ENCODE data around the gene DIP2C. TPM values are rescaled to one million over a fixed set of nuclear protein-coding genes. Genes with fewer than 3 reads are reported as not detected.
"Not testable (repeated sequence)": the region's sequence is repeated elsewhere in the genome, so short reads cannot be mapped to it uniquely, and the experiment has no call there.

Gene DIP2C
- total RNA-seq, 1 donor: 1.7 TPM

DNA sequence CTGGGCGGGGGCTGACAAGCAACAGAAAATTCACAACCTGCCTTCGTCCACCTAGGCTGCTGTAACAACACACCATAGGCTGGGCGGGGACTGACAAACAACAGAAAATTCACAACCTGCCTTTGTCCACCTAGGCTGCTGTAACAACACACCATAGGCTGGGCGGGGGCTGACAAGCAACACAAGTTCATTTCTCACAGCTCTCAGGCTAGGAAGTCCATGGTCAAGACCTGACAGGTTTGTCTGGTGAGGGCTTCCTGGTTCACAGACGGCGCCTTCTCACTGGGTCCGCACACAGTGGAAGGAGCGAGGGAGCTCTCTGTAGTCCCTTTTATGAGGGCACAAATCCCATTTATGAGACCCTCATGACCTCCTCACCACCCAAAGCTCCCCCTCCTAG lies 52.2 kb downstream of the DIP2C start:
- Histone ChIP-seq H3K4me1 (ENCODE audit: insufficient read depth, low read length) (no peaks in the 10 kb centered on the region), H3K9me3 (ENCODE audit: low read depth, low read length) (no peaks in the 10 kb centered on the region), H3K27me3 (ENCODE audit: insufficient read depth, low read length) (peaks cover 10% of the 10 kb centered on the region), H3K4me3 (ENCODE audit: low read length) (no peak overlapping the region)

DNA sequence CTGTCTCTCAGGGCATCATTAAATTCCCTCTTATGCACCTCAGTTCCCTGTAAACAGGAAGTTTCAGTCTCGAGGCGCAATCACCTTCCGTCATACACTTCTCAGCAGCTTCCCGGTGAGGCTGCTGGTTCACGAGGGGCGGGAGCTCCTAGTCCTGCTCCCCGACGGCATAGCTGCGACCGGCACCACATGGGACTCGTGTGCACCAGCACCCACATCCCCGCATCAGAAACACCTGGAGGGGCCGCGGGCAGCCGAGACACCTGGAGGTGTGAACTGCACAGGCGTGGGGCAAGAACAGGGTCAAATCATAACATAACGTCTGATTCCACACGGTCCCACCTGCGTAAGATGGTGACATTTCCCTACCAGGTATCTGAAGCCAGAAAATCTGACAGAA lies 52.7 kb downstream of the DIP2C start:
- peaks cover 10% of the 10 kb centered on the region for H3K27me3 ChIP-seq (ENCODE audit: insufficient read depth, low read length)

DNA sequence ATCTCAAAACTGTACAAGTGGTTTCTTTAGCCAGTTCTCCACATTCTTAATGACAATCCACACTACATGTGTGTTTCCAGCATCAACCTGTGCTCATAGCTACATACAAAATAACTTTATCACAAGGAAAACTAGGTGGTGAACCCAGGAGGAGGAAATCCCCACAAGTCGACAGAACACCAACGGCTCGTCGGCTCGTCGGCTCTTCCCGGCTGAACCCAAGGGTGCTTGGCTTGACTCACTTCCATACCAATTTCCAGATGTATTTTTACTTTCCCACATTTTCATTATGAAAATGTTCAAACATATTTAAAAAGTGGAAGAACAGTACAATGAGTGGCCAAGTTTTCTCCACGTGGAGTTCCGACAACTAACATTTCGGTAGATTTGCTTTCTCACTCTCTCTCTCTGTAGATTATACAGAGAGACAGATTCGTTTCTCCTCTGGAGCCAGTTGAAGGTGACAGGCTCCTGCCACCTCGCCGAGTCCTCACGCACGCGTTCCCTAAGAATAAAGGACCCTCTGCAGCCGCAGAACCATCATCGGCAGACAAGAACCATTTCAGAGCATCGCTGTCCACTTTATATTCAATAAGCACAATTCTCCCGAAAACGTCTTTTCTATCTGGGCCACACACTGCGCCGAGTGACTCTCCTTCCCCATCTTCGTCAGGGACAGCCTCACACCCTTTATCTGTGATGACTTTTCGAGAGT lies 53.3 kb downstream of the DIP2C start:
- H3K27me3 ChIP-seq (ENCODE audit: insufficient read depth, low read length): peaks cover 10% of the 10 kb centered on the region
- H3K4me1 ChIP-seq (ENCODE audit: insufficient read depth, low read length): no peaks in the 10 kb centered on the region
- no peaks in the 10 kb centered on the region for H3K9me3 ChIP-seq (ENCODE audit: low read depth, low read length)
- H3K4me3 ChIP-seq (ENCODE audit: low read length): no peak overlapping the region

More for the DNA sequence above, 52.7 kb downstream of the DIP2C start:
- Histone ChIP-seq H3K4me1 (ENCODE audit: insufficient read depth, low read length) (no peaks in the 10 kb centered on the region), H3K9me3 (ENCODE audit: low read depth, low read length) (no peaks in the 10 kb centered on the region), H3K4me3 (ENCODE audit: low read length) (no peak overlapping the region)

DNA sequence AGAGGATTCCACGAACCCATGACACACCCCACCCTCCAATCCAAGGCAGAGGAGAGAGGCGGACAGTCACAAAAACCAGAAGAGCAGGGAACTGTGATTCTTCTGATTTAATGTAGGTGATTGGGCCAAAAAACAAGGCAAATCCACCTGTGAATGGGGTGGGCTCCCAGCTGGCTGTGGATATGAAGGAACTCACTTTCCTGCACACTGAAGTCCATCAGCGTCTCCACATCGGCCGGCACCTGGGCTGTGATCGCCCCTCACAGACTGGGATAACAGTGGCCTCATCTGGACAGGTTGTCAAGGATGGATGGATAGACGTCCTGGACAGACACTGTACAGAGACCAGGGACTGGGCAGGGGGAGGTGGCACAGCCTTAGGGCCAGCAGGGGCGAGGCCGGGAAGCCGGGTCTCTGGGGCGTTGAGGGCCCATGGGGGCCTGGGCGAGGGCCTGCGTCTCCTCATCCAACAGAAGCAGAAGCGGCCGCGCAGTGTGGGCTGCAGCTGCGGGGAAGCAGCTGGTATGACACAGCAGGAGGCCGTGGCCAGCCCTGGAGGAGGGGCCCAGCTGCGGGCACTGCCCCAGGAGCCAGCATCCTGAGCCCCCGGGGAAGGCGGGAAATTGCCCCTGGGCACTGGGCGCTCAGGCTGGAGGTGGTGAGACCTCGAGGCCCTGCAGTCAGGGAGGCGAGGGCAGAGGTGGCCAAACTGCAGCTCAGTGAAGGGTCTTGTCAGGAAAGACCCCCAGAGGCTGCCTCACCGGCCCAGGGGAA lies 54.2 kb downstream of the DIP2C start:
- H3K27me3 ChIP-seq (ENCODE audit: insufficient read depth, low read length): peaks cover 10% of the 10 kb centered on the region
- no peaks in the 10 kb centered on the region for H3K9me3 ChIP-seq (ENCODE audit: low read depth, low read length)
- no peak overlapping the region for H3K4me3 ChIP-seq (ENCODE audit: low read length)
- H3K4me1 ChIP-seq (ENCODE audit: insufficient read depth, low read length): no peaks in the 10 kb centered on the region

DNA sequence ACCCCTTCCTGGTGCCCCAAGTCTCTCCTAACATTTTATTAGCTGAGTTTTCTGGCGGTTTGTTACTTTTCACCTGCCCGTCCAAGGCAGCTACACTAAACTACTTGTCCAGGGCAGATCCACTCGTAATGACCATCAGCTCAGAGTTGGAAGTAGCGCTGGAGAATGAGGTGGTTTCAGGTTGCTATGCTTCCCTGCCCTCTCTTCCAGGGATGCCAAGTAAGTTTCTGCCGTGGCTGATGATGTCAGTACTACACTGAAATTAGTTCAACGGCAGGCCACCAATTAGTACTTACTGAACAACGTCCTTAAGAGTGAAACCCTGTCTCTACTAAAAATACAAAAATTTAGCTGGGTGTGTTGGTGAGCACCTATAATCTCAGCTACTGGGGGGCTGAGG lies 55.2 kb downstream of the DIP2C start:
- Histone ChIP-seq H3K27me3 (ENCODE audit: insufficient read depth, low read length) (peaks cover 13% of the 10 kb centered on the region), H3K9me3 (ENCODE audit: low read depth, low read length) (no peaks in the 10 kb centered on the region), H3K4me3 (ENCODE audit: low read length) (no peak overlapping the region), H3K4me1 (ENCODE audit: insufficient read depth, low read length) (no peaks in the 10 kb centered on the region)

DNA sequence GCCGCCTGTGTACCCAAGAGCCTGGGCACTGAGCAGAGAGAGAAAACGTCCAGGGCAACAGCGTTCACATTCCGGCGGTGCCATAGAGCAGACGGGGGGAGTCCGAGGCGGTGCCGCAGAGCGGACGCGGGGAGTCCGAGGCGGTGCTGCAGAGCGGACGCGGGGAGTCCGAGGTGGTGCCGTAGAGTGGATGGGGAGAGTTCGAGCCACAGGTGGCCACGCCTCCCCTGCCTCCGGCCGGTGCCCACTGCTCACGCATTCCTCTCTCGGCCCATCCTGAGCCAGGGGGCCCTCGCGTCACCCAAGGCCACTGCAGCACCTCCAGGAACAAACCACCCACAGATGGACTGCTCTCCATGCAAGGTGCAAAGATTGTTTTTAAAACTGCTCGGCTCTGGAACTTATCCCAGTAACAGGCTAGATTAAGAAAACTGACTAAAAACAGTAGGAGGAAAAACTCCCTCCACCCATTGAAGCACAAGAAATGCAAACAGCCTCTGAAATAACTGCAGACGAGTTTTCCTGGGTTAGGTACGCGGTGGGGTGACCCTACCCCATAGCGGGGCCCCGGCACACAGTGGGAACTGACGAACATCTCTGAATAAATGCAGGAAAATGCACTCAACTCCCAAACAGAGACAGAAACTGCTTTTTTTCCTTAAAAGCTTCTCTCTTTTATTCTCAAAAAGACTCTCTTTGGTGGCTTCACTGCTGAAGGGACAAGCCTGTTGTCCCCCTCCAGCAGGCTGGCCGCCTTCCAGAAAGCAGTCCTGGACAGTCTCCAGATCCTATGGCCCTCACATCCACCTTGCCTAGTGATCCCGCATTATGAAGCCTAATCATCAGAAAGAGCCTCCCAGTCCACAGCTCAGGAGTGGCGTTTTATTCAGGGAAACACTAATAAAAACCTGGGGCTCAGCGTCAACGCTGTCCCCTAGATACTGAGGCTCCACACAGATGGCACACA lies 55.9 kb downstream of the DIP2C start:
- H3K9me3 ChIP-seq (ENCODE audit: low read depth, low read length): no peaks in the 10 kb centered on the region
- no peaks in the 10 kb centered on the region for H3K4me1 ChIP-seq (ENCODE audit: insufficient read depth, low read length)
- peaks cover 13% of the 10 kb centered on the region for H3K27me3 ChIP-seq (ENCODE audit: insufficient read depth, low read length)
- no peak overlapping the region for H3K4me3 ChIP-seq (ENCODE audit: low read length)

DNA sequence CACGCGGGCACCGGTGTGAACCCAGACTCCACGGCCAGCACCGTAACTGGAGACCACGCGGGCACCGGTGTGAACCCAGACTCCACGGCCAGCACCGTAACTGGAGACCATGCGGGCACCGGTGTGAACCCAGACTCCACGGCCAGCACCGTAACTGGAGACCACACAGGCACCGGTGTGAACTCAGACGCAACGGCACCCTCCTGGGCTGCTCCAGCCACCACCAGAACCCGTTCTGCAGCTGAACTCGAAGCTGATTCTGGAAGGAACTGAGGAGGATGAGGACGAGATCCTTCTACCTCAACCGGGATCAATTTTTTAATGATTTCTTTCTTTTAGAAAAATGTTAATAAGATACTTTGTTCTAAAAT lies 56.7 kb downstream of the DIP2C start:
- H3K4me3 ChIP-seq (ENCODE audit: low read length); H3K4me1 ChIP-seq (ENCODE audit: insufficient read depth, low read length); H3K9me3 ChIP-seq (ENCODE audit: low read depth, low read length): not testable (repeated sequence)
- H3K27me3 ChIP-seq (ENCODE audit: insufficient read depth, low read length): peaks cover 13% of the 10 kb centered on the region

DNA sequence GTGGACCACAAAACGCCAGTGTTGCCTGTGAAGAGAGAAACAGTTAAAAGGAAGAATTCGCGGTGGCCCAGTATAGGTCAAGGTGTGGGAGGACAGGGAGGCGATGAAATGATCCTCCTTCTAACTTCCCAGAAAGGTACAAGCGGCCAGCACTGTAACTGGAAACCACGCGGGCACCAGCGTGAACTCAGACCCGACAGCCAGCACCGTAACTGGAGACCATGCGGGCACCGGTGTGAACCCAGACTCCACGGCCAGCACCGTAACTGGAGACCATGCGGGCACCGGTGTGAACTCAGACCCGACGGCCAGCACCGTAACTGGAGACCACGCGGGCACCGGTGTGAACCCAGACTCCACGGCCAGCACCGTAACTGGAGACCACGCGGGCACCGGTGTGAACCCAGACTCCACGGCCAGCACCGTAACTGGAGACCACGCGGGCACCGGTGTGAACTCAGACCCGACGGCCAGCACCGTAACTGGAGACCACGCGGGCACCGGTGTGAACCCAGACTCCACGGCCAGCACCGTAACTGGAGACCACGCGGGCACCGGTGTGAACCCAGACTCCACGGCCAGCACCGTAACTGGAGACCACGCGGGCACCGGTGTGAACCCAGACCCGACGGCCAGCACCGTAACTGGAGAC lies 57.2 kb downstream of the DIP2C start:
- H3K4me1 ChIP-seq (ENCODE audit: insufficient read depth, low read length); H3K4me3 ChIP-seq (ENCODE audit: low read length); H3K9me3 ChIP-seq (ENCODE audit: low read depth, low read length): not testable (repeated sequence)
- peaks cover 13% of the 10 kb centered on the region for H3K27me3 ChIP-seq (ENCODE audit: insufficient read depth, low read length)

DNA sequence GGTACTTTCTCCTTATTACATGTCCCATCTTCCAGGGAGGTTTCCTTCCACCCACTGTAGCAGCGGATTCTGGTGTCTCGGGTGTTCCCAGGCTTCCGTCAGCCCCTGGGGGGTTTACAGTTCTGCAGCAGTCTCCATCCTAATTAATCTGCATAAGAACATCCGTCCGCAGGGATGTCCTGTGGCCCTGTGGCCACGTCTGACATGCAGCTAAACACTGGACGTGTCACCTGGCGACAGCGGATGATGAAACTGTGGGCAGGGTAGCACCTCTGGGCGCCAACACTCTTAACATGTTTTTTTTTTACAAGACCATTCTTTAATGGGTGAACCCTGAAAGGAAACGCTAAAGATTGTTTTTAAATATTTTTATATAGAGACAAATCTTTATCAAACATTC lies 58.2 kb downstream of the DIP2C start:
- Histone ChIP-seq H3K27me3 (ENCODE audit: insufficient read depth, low read length) (peaks cover 8% of the 10 kb centered on the region), H3K9me3 (ENCODE audit: low read depth, low read length) (no peaks in the 10 kb centered on the region), H3K4me3 (ENCODE audit: low read length) (no peak overlapping the region), H3K4me1 (ENCODE audit: insufficient read depth, low read length) (no peaks in the 10 kb centered on the region)

DNA sequence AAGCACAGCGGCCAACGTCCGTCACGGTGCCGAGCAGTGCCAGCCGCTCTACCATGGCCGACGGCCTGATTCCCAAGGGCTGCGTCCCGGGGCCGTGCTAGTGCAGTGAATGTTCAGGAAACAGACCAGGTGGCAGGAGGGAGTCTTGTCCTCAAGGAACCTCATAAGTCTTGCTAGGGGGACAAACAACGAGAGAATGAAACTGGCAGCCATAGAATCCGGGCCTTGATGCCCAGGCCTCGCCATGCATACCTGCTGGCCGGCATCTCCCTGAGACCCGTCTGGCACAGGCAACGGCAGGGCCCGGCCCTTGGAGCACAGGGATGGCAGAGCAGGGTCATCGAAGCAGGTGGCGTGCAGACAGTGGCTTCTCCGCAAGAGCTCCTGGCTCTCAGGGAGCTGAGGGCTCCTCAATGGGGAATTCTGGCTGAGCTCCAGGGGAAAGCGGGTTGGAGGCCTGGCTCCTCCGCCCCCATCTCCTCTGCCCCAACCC lies 58.8 kb downstream of the DIP2C start:
- Histone ChIP-seq H3K27me3 (ENCODE audit: insufficient read depth, low read length) (peaks cover 6% of the 10 kb centered on the region), H3K4me1 (ENCODE audit: insufficient read depth, low read length) (no peaks in the 10 kb centered on the region)

DNA sequence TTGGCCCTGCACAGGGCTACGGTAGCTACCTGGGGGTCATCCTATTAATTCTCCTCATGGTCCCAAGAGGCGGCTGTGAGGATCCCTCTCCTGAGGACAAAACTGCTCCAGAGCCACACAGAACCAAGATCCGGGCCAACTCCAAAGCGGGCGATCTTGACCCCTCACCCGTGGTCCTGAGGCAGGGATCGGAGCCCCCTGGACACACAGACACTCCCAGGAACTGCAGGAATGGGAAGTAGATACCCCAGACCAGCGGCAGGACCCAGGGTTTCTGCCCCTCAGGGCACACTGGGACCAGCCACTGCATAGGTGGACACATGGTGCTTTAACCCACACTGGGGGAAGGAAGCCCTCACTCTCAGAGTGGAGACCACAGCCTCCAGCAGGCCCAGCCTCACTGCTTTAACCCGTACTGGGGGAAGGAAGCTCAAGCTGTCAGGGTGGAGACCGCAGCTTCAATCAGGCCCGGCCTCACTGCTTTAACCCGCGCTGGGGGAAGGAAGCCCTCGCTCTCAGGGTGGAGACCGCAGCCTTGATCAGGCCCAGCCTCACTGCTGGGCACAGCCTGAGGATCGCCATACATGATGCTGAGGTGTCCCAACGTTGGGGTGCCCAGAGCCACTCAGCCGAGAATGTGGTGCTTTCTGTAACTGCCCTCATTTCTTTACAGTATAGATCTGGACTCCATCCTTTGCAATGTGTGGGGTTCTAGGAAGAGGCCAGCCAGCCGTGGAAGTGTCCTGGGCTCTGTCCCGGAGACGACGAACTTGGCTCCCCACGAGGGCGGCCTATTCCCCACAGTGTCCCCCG lies 60.1 kb downstream of the DIP2C start:
- Histone ChIP-seq H3K4me3 (ENCODE audit: low read length) (no peak overlapping the region), H3K27me3 (ENCODE audit: insufficient read depth, low read length) (peaks cover 3% of the 10 kb centered on the region), H3K4me1 (ENCODE audit: insufficient read depth, low read length) (no peaks in the 10 kb centered on the region), H3K9me3 (ENCODE audit: low read depth, low read length) (no peaks in the 10 kb centered on the region)

More for the DNA sequence above, 58.8 kb downstream of the DIP2C start:
- H3K4me3 ChIP-seq (ENCODE audit: low read length): no peak overlapping the region
- no peaks in the 10 kb centered on the region for H3K9me3 ChIP-seq (ENCODE audit: low read depth, low read length)

DNA sequence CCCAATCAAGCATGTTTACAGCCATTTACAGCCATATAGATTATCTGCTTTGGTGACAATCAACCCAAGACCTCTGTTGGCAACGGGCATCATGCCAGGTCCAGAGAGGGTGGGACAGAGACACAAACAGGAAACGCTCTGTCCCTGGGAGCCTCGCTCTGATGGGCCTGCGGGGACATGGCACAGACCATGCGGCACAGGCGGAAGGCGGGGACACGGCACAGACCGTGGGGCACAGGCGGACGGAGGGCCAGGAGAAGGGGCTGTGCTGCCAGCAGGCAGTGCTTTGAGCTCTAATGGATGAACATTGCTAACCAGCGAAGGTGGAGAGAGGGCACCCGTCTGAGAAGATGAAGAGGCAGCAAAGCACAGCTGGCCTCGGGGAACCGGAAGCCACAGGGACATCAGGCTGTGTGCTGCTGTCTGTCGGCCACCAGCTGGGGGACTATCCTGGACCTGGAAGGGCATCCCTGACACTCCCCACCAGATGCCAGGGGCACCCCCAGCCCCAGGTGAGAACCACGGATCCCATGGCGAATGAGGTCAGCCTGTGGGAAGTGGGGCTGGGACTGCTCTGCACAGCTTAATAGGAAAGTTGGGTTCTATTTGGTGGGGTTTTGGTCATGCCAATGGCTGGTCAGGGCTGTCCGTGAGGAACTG lies 61.0 kb downstream of the DIP2C start:
- Histone ChIP-seq H3K4me3 (ENCODE audit: low read length) (no peak overlapping the region), H3K9me3 (ENCODE audit: low read depth, low read length) (no peaks in the 10 kb centered on the region), H3K4me1 (ENCODE audit: insufficient read depth, low read length) (no peaks in the 10 kb centered on the region), H3K27me3 (ENCODE audit: insufficient read depth, low read length) (peaks cover 3% of the 10 kb centered on the region)
